ENCODE measurements around the gene C2CD4C.
"Not testable (repeated sequence)": the region's sequence is repeated elsewhere in the genome, so short reads cannot be mapped to it uniquely, and the experiment has no call there.

C2CD4C gene

GRCh38 chr19:413756-414420, 4.9 kb upstream of the C2CD4C start:
- no peak for DNase-seq

DNA sequence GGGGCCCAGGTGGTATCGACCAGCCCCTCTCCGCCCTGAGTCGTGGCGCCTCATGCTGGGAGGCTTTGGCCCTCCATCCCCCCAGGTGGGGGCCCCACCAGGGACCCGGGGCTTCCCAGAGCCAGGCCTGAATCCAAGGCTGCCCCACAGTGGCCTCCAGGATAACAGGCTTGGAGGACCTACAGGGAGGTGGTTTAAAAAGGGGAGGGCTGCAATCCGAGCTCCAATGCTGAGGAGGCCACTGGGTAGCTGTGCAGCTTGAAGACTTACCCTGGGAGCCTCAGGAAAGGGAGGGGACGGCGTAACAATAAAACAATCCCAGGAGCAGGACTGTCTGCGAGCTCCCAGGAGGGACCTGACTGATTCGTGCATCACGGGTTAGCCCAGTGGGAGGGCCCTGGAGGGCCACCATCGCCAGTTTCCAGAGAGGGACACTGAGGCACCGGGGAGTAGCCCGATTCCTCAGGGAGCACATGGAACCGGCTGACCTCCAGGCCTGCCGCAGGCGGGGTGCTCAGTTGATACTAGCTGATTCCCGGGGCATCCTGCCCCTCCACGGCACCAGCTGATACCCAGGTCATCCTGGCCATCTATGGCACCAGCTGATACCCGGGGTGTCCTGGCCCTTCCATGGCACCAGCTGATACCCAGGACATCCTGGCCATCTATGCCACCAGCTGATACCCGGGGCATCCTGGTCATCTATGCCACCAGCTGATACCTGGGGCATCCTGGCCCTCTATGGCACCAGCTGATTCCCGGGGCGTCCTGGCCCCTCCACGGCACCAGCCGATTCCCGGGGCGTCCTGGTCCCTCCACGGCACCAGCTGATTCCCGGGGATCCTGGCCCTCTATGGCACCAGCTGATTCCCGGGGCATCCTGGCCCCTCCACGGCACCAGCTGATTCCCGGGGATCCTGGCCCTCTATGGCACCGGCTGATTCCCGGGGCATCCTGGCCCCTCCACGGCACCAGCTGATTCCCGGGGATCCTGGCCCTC, 3.7 kb upstream of the C2CD4C start:
- no peak for DNase-seq

DNA sequence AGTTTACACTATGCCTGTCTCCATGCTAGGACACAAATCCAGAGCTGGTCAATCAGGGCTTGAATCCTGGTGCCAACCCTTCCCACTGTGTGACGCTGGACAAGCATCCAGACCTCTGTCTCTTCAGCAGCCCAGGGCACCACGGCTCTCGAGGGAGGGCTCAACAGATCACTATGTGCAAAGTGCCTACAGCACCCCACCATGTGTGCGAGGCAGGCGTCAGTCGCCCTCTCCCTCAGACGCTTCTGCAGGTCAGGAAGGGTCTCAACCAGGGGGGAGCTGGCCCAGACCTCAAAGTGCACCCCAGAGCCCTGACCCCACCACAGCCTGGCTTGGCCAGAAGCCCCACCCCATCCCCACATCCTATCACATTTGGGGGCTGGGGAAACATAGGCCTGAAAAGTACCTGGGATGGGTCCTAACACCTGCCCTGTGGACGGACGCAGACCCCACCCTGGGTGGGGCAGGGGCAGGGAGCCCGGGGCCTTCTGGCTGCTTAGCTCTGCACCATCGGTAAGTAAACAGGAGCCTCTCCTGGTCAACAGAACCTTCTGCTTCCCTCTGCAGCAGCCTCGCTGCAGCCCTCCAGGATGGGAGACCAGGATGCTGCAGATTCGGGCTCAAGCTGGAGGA, 2.9 kb upstream of the C2CD4C start:
- no peak for DNase-seq

GRCh38 chr19:411121-411722, 2.3 kb upstream of the C2CD4C start:
- DNase-seq = not testable (repeated sequence)

GRCh38 chr19:410243-410781, 1.4 kb upstream of the C2CD4C start:
- DNase-seq = no peak

DNA sequence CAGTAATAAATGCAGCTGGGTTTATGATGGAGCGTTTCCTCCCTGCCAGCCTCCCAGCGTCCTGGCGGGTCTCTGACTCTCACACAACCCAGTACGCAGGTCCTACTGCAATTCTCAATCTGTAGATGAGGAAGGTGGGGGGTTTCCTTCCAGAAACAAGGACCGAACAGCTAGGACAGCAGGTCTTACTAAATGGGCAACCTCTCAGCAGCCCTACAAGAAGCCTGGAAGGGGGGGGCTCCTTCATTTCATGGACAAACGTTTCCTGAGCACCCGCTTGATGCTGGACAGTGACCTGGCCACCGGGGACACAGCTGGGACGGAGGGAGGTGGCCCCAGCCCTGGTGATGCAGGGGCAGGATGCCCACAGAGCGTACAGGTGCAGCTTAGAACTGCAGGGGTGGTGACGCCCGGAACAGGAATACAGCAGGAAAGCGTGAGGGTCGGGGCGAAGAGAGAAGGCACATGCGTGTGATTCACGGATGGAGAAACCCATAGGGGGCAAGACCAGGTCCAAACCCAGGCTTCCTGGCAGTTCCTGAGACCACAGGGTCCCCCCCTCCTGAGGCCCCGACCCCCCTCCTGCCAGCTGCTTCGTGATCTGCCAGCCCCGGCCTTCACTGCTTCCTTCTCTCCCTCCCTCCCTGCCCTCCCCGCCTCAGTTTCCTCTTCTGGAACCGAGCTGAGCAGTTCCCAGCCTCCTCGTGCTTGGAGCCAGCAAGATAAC, 732 bp upstream of the C2CD4C start:
- no peak for DNase-seq

GRCh38 chr19:408441-408901, 476 bp downstream of the C2CD4C start:
- DNase-seq = no peak

DNA sequence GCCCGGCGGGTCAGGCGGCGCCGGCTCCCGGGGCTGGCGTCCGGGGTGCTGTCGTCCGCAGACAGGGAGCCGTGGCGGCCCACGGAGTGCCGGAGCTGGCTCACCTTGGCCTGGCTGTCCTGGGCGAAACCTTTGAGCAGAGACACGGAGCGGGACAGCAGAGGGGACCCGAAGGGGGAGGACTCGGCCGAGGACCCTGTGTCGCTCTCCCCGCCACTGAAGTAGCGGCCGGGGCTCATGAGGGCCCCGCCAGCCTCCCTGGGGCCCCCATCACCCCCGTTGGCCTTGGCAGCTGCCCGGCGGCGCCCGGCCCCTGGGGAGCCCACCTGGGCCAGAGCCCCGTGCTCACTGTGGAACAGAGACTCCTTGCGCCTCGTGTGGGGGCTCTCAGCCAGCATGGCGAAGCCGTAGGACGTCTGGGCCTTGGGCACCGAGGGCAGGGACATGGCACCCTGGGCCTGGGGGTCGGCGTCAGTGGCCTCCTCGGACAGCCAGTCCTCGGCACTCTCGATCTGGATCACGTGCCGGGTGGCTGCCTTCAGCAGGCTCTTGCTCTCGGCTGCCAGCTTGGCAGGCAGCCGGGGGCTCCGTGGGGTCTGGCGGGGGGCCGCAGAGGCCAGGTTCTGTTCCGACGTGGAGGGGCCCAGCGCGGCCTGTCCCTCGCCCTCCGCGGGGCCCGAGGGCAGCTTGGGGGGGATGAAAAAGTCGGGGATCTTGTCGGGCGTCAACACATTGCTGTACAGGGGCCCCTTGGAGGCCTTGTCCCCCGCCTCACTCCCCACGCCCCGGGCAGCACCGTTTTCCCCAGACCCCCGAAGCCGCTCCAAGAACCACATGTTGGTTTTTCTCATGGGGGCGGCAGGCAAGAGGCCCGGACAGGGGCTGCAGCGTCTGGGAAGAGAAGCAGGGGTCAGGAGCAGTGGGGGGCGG, 1.2 kb downstream of the C2CD4C start:
- DNase-seq = no peak

- no peak for DNase-seq
Observed at GRCh38 chr19:406971-407510, 1.9 kb downstream of the C2CD4C start.

GRCh38 chr19:406135-406781, 2.7 kb downstream of the C2CD4C start:
- DNase-seq = no peak

- no peak for DNase-seq
Observed at GRCh38 chr19:405121-405965, 3.6 kb downstream of the C2CD4C start.

GRCh38 chr19:403221-404027, 5.5 kb downstream of the C2CD4C start:
- DNase-seq = no peak

- DNase-seq = no peak
Observed at GRCh38 chr19:402786-403185, 6.2 kb downstream of the C2CD4C start.

DNA sequence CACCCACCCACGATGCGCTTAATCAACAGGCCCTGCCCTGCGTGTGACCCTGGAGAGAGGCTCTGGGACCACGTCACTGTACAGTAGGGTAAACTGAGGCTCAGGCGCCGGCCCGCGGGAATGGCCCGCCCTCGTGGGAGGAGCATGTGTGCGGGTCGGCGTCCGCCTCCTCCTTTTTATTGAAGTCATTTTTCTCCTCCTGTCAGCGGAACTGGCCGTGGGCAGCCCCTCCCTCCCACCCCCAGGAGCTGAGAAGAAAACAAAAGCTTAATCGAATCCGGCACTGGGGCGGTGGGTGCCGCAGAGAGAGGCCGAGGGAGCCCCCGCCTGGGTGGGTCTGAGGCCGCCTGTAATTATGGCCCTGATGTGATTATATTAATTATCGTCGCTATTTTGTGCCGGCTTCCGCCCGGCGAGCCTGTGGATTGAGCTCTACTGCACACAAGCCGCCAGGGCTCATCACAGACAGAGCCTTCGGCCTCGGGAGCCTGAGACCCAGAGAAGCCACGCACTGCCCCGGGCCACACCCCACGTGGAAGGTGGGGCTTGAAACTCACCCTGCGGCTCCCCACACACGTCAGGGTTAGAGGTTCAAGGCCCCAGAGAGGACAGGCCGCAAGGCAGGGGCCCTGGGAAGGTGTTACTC, 7.0 kb downstream of the C2CD4C start:
- DNase-seq = no peak

- DNase-seq = no peak
Observed at GRCh38 chr19:400976-401865, 7.7 kb downstream of the C2CD4C start.

DNA sequence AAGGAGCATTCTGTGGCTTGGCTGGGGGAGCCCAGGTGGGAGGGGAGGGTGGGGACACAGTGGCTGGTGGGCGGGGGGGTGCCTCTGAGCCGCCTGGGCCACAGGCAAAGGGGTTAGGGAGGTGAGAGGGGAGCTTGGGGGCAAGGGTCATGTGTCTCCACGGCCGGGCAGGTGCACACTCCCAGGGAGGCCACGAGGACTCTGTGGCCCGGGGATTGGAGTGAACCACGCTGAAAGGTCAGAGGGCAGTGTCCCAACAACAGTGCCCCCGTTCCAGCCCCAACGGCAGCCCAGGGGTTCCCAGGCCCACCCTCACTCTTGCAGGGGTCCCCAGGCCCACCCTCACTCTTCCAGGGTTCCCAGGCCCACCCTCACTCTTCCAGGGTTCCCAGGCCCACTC, 9.6 kb downstream of the C2CD4C start:
- no peak for DNase-seq

- DNase-seq = no peak
Observed at GRCh38 chr19:398719-399118, 10.2 kb downstream of the C2CD4C start.

Measured in bone marrow (tissue), 2 donors.